ENCODE data around the gene ANAPC15.

The ANAPC15 gene

DNA sequence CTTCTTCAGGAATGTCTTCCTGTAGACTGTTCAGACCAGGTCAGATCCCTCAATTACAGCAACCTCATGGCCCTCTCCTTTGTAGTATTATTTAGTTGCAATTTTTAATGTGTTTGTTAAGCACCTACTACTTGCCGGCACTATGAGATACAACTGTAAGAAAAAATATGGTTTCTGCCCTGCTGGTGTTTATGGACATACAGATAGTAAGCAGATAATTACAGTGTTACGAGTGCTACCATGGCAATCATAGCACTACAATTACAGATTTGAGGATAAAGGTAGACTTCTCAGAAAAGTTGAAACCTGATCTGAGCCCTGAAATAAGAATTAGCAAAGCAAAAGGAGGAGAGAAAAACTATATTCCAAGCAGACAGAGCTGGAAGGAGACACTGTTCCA, 29.1 kb downstream of the ANAPC15 start:
- no peak for DNase-seq

DNA sequence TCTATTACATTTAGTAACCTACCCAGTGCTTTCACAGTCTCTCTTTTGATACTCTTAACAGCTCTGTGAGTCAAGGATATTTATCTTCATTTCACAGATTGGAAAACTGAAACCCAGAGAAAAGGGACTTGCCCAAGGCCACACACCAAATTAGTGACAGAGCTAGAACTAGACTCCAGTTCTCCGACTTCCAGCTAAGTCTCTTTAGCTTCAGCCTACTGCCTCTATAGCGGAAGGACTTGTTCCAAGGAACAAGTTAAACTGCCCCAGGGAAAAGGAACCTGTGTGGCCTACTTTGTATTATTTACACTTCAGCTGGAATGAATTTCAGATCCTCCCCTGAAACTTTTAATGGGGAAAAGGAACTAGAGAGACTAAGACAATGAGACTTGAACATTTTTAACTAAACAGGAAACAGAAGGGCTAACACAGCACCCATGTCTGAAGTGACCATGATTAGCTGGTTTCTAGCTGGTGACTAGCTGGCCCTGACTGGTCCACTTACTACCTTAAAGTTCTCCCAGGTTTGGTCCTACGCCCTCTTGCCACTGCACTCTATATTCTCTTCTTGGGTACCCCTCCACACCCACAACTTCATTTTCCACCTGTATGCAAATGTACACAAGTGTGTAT, 30.6 kb downstream of the ANAPC15 start:
- DNase-seq, result no peak

DNA sequence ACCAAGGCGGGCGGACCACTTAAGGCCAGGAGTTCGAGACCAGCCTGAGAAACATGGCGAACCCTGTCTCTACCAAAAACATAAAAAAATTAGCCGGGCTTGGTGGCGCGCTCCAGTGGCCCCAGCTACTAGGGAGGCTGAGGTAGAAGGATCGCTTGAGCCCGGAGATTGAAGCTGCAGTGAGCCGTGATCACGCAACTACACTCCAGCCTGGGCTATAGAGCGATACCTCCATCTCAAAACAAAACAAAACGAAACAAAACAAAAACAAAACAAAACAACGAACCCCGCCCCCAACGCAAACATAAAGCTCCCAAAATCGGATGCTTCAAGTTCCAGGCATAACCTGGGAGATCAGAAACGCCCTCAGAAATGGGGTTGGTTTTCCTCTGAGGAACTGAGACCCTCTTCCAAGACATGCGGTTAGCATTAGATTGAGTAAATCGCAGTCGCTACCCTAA, 31.3 kb downstream of the ANAPC15 start:
- no peak for DNase-seq

DNA sequence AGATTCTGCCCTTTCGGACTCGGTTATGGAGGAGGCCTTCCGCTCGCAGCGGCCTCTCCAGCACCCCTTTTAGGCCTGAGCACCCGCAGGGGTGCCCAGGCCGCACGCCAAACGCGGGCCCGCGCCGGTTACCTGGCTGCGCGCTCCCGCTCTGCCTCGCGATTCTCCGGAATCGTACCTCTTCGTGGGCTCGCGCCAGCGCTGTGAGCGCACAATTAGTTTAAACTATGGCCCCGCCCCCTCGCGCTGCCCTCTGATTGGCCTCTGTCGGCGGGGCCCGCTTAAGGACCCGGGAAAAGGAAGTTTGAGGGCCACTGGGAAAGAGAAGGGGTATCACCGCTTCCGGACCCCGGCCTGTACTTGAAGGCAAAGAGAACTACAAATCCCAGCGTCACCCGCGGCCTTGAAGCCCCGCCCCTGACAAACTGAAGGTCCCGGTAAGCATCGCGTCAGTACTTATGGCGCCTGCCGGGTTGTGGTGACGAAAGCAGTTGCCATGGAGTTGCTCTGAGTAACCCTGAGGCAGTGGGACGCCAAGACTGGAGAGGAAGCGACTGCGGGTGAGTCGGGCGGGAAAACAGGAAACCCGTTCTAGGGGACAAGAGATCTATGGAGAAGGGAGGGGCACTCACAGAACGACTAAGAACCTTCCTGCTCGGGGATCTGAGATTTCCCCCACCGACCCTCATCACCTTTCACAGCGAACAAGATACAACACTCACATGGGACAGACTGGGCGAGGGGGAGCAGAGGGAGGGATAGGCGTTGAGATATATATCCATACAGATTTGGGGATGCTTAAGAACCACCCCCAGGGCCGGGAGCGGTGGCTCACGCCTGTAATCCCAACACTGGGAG, 31.9 kb downstream of the ANAPC15 start, which contains the start of the genes LRRC51 and NUMA1:
TSS of gene LRRC51 (plus strand) at position 525 of the 858 bp plus-strand sequence. CDS start 8,234 bp downstream, outside the sequence.
TSS of gene NUMA1 (minus strand) at position 217 of the 858 bp plus-strand sequence. CDS start 44,599 bp downstream, outside the sequence.
- peak; percentile 100 for DNase-seq

DNA sequence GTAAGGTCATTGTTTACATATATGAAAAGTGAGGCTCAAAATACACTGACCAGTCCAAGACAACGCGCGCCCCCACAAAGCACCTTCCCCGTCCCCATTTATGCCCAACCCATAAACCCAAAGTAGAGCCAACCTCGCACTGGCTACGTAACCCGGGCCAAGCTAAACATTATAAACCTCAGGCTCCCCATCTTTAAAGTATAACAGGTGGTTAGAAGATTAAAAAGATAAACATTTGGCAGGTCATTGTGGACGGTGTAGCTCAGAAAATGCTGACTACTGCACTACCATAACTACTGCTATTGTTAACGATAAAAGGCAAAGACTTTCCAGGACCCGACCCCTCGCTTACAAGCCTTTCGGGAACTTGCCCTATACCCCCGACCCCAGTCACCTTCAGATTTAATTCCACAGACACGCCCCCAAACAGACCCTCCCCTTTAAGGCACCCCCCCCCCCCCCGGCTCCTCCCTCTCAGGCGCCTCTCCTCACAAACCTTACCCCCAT, 32.6 kb downstream of the ANAPC15 start:
- no peak for DNase-seq

DNA sequence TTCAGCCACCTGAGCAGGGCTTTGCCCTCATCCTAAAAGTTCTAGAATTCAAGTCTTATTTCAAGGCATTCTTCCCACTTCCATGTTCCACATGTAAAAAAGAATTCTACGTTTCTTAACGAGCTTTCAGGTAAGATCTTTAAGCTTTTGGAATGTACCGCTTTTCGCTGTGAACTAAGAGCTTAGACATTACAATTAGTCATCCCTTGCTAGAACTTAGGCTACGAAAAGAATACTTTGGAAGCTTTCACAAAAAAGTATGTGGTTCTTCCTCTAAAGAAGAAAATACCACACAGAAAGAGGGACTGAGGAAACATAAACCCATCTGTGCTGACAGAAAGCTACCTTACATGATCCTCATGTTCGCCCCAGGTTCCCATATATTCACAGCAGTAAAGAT, 34.0 kb downstream of the ANAPC15 start:
- no peak for DNase-seq

DNA sequence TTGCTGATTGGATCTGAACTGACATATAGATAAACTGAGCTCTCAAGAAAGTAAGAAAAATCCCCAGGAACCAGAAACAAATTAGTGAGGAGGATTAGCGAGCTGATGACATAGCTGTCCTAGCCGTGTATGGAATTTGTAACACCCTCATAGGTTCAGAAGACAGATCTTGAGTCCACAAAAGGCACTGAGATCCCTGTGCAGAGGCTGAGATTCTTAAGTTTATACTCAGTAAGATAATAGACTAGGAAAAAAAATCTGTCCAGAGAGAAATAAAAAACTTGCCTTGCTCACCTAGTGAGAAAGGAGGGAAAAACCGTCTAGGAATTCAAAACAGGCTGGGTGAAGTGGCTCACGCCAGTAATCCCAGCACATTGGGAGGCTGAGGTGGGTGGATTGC, 36.7 kb downstream of the ANAPC15 start:
- no peak for DNase-seq

DNA sequence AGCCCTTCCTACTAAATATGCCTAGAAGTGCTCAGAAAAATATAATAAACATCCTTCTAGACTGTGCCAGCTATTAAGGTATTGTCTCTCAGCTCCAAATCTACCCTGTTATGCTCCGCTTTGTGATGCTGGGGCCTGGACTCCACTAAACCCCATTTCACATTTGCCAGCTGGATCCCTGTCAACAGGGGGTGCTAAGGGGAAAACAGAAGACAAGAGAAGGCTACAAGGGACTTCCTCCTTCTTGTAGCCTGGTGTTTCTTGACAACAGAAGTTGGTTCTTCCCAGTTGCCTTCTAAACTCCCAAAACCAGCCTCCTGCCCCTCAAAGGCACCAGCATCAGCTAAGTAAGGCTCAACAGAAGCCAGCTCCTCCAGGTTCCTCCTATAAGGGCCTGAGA, 37.4 kb downstream of the ANAPC15 start:
- no peak for DNase-seq

DNA sequence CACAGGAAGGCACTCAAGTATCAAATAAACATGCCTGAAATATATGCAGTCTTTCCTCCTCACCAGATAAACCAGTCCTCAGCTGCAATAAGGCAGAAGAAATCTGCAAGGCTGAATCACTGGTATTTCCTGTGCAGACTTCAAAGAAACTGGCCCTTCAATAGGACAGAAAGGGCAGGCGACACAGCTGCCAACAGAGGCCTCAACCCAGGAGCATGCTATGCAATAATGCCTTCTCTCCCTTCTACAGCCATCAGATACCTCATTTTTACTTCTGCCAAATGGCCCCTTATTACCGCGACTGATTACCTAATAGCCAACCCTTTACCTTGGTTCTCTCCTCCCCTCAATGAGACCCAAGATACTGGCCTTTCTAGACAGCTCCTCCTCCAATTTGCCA, 40.1 kb downstream of the ANAPC15 start:
- DNase-seq, result no peak

DNA sequence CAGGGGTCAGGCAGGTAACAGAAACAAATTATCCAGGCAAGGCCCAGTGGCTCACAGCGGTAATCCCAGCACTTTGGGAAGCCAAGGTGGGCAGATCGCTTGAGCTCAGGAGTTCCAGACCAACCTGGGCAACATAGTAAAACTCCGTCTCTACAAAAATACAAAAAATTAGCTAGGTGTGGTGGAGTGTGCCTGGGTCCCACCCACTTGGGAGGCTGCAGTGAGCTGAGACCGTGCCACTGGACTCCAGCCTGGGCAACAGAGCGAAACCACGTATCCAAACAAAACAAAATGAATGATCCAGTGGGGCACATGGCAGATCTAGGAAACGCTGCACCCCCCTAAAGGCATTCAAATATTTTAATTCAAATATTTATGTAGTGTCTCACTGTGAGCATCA, 42.0 kb downstream of the ANAPC15 start:
- DNase-seq, result no peak

DNA sequence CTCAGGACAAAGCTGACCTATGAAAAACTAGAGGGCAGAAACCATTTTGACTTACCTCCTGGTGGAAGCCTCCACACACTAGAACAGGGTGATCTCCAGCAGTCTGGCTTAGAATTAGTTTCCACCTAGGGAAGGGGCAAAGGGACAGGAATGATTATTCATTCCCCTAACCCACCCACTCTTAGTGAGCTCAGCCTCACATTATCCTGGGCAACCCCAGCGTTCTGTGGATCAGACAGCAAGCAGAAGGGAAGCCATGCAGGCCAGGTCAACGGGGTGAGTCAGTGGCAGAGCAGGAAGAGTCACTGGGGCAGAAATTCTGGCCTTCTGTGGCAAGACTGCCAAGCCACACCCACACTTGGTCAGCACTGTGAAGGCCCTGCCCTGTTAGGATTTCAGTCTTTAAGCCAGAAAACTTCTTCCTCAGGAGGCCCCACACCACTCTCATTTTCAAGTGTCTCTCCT, 42.7 kb downstream of the ANAPC15 start:
- peak; percentile 79 for DNase-seq

DNA sequence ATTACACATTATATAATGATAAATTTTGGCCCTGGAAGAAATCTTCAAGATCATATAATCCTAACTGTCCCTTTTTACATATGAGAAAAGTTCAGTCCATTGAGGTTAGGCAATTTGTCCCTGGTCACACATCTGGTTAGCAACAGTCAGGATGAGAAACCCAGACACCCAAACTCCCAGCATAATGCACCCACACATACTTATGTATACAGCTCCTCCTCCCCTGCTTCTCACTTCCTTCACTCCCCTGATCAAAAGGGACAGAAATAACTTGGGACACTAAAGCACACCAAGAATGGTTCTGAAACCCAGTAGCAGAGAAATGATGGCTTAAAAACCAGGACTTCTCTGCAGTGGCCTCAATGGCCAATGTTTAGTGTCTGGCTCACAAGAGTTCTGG, 43.3 kb downstream of the ANAPC15 start:
- no peak for DNase-seq

DNA sequence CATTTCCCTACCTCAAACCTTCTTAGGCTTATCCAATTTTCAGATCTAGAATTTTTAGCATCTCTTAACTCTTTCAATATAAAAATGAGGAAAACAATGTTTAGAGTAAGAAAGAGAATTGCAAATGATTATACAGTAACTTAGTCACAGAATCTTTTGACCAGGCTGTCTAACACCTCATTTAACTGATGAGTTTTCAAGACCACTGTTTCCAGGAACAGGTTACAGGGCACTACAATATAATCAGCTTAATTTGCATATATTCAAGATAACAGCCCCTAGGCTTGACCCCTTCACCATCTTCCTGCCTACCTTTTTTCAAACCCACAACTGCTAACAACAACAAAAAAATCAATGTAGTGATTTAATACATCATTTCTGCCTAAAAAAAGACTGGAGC, 44.8 kb downstream of the ANAPC15 start:
- no peak for DNase-seq

DNA sequence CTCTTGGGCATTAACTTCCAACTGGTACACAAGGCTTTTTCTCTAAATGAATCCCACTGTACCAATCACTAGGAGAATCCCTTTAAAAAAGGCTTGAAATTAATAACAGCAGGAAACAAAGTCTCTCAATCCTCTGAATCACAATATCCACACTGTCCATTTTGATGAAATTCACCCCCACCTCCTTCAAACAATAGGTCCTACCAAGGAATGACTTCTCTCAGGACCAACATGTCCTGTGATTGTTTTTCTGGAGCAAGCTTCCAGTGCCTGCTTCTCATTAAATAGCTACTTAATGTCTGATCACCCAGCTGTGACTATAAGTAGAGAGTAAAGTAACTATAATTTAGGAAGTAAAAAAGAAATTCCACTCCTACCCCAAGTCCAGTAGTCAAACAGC, 45.2 kb downstream of the ANAPC15 start:
- DNase-seq, result no peak

DNA sequence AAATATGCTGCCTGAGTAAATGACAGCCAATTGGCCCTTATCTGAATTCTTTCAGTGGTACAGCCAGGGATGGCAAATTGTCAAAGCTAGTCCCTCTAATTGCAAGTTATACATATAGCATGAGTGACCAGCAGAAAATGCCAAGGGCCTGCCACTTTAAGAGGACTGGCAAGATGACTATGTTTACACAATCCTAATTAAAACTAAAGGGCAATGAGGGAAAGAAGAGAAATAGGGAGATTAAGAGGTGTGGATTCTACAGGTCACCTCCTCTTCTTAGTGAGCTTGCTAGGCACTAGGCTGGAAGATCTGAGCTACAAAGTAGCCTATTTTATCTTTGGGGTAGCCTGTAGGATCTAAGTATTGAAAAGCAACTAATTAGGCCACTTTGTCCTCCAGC, 45.6 kb downstream of the ANAPC15 start:
- no peak for DNase-seq

DNA sequence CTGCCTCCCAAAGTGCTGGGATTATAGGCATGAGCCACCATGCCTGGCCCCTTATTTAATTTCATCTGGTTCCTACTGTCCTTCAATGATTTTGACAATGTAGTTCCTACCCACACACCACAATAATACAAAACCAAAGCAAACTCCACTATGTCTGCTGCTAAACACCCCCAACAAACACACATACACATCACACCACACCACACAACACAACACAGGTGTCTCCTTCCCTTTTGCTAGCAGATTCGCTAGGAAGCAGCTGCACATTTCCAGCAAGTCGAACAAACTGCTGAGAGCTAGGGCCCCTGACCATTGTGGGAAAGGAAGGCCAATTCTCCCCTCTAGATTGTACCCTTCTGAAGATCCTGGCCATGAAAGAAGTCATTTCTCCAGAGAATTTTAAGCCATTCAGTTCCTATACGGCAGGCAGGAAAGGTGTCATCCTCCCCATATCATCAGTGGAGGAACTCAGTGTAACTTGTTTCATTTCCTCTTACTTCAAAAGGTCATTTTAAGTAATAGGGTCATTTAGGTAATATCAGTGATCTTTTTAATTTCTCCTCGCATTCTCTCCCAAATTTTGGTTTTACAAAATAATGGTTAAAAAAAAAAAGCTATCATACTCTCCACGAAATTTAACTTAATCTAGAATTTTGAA, 50.6 kb downstream of the ANAPC15 start:
- DNase-seq, result no peak
